GM19238 (cell line): ENCODE measurements around the gene TCERG1L.
"Not testable (repeated sequence)": the region's sequence is repeated elsewhere in the genome, so short reads cannot be mapped to it uniquely, and the experiment has no call there.

Experiments
- DNase-seq: peaks from one replicate; pipeline ENCODE4 v3.0.0; 2011; ENCODE audit warnings: low spot score; ENCODE audit not compliant: insufficient read length

TCERG1L gene

DNA sequence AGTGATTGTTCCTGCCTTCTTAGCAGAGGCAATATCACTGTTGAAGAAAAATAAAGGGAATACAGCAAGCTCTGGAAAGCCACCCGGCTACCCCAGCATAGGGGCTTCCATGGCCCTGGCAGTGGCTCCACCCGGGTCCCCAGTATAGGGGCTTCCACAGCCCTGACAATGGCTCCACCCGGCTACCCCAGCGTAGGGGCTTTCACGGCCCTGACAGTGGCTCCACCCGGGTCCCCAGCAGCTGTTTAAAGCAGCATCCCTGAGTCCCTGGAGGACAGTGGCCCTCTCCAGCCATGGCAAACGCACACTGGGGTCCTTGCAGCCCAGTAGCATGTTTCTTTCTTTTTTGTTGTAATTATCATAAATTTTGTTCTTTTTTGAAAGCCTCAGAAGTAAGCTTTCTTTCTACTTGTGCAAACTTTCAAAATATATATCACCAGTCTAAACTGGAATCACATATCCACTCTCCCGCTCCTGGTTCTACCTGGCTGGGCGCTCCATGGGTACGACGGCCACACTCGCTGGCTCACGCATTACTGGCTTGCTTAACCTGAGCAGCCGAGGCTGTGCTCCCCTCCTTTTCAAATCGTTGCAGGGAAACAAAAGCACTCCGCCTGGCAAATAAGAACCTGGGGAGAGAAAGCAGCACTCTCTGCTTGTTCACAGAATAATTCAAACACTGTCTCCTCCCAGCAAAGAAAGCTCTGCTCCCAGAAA, 62.1 kb downstream of the TCERG1L start:
- DNase-seq, result no peak

DNA sequence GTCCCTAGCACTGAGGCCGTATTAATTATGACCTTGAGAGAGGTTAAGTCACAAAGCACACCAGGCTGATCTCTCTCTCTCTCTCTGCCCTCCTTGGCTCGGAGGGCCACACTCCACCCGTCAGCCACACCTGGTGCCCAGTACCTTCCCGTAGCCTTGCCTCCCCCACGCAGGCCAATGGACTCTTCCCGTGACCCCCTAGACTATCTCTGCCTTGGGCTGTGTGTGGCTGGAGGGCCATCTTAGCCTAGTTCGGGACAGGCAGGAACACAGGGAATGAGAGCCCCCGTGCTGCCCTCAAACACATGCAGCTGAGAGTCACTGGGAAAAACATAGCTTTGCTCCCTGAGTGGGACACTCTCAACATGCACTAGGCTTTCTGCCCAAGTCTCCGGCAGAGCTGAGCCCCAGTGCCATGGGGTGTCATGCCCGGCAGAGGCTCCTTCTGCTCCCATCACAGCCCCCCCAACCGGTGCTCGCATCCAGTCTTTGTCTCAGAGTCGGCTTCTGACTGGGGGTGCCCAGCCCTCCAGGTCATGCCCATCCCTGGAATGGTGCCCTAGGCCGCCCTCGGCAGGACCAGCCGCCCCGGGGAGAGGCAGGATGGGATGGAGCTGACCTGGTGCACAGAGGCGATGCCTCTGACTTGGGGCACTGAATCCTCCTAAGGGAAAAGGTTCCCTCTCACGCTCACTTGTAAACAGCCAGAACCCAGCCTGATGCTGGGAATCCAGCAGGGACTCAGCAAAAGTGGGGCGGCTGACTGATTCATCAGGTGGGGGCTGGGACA, 63.0 kb downstream of the TCERG1L start:
- no peak for DNase-seq

DNA sequence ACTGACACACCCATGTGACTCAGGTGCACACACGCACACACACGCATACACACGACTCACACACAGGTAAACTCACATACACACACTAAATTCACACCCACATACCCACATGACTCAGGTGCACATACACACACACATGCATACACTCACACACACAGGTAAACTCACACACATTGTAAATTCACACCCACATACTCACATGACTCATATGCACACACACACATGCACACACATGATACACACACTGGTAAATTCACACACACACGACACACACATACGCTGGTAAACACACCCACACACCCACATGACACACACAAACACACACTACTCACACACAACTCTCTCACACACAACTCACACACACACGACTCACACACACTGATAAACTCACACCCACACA, 63.6 kb downstream of the TCERG1L start:
- DNase-seq, result no peak

DNA sequence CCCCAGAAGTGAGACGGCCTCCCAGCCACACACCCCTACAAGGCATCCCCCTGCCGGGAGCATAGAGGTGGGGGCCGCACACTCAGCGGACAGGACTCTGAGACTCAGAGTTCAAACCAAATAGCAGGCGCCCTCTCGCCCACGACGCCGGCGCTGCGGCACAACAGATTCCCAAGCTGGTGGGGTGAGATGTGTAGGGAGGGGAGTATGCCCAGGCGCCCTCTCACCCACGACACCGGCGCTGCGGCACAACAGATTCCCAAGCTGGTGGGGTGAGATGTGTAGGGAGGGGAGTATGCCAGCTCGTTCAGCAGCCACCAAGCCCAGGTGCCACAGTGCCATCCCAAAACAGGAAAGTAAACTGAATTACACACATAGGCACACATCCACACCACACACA, 64.7 kb downstream of the TCERG1L start:
- no peak for DNase-seq

DNA sequence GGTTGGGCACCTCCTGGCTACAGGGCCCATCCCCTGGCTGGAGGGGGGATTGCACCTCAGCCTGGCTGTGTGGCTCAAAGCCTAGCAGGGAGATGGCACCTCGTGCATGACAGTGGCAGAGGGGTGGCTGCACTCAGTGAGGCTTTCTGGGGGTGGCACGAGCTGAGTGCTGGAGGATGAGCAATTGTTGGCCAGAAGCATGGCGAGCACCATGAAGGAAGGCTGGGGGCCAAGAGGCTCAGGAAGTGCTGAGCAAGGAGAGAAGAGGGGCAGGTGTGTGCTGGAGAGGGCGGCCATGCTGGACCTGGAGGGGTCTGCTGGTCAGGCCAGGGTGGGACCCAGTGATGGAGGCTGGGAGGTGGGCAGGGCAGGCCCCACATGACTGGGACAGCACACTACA, 65.4 kb downstream of the TCERG1L start:
- DNase-seq, result no peak

DNA sequence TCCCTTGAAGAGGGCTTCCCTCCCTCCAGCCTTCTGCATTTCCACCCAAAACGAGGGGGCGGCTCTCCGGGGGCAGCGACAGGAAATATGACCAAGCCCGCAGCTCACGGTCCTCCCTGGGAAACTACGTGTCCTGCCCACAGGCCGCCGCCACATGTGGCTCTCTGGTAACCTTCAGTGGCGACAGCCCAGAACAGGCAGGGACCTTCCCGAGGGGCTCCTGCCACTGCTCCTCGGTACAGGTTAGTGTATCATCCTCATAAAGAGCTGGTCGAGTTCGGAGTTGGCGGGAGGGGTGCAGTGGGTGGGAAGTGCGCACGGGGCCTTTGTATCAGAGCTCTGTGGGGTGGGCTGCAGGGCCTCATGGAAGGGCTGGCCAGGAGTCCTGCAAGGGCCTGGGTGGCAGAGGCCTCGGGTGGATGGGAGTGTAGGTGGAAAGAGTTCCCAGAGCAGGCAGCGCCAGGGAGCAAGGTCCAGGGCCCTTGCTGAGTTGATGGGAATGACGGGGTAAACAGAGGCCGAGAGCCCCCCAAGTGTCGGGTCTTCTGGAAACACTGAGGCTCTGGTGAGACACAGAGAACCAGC, 66.0 kb downstream of the TCERG1L start:
- DNase-seq, result no peak

DNA sequence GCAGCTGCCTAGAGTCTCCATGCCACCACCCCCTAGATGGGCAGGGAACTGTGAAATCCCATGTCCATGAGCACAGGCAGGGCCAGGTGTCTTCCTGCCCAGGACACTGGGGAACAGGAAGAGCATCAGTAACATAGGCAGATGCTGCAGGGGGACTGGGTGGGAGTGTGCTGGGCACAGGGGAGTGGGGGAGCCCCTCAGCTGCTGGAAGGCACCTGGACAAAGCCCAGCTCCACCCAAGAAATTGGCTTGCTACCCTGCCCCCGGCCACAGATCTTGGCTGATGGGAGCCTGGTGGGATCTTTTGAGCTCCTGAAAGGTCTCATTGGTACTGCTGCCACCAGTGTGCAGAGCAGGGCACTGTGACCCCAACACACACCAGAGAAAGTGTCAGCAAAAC, 66.7 kb downstream of the TCERG1L start:
- DNase-seq, result no peak

DNA sequence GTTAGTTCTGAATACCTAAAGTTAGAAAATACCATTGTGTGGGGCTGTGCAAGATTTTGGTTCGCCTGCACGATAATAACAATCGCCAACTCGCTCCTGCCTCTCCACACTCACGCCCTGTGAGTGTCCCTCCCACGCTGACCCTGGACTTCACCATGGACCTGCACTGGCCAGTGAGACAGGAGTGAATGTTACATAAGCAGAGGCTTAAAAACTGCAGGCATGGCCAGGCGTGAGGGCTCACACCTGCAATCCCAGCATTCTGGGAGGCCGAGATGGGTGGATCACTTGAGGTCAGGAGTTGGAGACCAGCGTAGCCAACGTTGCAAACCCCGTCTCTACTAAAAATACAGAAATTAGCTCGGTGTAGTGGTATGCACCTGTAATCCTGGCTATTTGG, 68.4 kb downstream of the TCERG1L start:
- DNase-seq, result no peak

DNA sequence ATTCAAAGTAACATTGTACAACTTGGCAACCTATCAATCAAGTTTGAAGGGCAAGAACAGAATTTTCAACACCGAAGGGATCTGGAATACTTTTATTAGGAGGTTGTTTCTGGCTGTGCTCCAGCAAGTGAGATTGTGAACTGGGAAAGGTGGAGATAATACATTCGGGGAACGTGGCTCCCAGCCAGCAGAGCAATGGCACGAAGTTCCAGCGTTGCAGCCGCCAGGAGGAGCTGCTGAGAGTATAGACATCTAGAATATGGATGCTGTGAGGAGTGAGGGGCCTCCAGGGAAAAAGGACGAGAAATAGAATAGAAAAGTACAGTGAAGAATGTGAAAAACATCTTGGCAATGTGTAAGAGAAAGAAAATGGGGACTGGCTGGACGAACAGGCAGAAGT, 69.5 kb downstream of the TCERG1L start:
- no peak for DNase-seq

DNA sequence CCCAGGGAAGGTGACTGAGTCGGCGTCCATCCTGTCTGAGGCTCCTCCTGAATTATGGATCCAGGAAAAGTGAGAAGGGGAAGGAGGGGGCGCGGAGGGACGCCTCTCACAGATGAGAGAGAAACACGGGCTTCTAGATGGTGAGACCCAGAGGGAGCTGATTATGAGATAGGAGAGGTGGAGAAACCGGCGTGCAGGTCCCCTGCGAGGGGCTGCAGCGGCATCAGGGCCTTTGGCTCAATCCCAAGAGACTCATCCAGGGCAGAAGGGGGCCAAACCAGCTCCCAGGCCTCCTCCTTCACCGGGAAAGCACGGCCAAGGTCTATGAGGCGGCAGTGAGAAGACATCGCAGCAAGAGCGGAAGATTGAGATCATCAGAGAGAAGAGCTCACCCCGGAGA, 70.8 kb downstream of the TCERG1L start:
- no peak for DNase-seq

DNA sequence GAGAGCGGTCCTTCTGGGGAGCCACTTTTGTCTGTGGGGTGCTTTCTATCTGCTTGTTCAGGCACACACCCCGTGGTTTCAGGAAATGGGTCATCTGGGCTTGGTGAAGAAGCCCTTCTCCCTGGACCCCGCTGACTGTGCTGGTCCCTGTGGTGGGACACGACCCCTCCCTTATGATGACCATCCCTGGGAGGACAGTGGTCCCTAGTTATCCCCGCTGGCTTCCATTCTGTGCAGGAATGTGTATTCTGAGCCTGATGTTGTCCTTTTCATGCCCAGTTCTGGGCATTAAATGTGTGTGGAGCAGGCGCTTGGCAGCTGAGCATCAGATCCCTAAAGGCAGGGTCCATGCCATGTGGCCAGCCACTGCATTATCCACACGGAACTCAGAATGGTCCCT, 71.6 kb downstream of the TCERG1L start:
- no peak for DNase-seq

DNA sequence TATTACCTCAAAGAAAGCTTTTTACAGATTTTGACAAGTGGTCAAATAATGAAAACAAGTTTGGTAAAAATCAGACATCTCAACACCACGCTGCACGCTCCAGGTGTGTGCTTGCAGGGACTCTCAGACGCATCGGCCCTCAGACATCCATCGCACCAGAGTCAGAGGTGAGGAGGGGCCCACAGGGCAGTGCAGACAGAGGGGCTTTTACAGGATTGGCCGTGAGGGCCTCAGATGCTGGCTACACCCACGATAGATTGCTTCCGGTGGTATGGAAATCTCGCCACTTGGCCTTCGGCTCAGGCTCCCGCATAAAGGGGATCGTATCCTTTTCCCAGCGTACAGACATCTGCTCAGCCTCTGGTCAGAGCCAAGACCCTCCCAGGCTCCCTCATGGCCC, 72.1 kb downstream of the TCERG1L start:
- DNase-seq, result no peak

DNA sequence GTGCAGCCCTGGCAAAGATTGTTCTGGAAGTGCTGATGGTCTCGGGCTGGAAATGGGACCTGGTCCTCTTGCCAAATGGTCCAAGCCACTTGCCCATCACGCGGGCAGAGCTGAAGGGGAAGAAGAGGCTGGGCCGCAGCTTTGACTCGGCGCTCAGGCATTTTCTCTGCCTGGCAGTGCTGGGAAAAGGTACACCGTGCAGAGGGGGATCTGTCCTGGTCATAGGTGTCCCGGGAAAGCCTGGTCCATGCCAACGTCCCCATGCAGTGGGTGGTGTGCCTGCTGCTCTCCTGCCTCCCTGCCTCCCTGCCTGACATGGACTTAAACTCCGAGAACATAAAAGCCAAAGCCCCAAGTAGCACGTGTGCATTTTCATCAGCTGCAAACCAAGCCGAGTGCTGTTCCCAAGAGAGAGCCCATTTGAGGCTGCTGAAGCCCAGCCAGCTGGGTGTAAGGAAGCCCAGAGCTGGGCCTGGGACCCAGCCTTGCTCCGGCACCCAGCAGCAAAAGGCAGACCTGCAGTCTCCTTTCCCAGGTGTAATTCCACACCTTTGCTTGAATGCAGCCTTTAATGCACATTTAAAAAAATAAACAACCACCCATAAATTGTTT, 72.7 kb downstream of the TCERG1L start:
- no peak for DNase-seq

DNA sequence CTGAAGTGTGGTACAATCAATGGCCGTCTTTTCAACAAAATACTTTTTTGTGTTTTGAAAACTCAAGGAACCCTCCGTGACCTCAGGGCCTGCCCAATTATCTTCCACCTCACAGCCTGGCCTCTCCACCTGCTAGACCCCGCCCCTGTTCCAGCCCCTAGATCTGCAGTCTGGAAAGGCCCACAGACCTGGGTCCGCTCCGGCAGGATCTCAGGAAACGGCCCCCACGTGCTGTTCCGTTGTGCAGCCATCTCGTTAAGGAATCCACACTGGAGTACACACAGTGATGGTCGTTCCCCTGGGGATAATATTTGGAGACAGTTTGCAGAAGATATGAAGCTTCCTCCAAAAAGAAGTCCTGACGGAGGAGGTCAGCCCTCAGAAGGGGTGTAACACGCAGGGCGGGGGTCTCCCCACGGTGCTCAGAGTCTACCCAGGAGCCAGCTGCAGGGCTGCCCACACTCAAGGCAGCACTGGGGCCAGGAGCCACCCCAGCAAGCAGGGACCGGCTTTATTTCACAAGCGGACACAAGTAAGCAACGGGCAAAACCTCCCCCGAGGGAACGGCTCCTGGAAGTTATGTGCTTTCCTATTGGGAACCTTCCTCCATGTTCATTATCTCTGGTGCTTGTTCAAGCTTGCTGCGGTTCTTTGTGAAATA, 73.4 kb downstream of the TCERG1L start:
- no peak for DNase-seq

DNA sequence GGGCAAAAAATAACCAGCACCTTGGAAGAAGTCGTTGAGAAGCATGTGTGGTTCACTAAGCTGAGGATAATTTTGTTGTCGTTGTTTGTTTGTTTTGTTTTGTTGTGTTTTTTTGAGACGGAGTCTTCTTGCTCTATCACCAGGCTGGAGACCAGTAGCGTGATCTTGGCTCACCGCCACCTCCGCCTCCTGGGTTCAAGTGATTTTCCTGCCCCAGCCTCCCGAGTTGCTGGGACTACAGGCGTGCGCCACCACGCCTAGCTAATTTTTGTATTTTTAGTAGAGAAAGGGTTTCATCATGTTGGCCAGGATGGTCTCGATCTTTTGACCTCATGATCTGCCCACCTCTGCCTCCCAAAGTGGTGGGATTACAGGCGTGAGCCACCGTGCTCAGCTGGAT, 76.9 kb downstream of the TCERG1L start:
- DNase-seq, result not testable (repeated sequence)

DNA sequence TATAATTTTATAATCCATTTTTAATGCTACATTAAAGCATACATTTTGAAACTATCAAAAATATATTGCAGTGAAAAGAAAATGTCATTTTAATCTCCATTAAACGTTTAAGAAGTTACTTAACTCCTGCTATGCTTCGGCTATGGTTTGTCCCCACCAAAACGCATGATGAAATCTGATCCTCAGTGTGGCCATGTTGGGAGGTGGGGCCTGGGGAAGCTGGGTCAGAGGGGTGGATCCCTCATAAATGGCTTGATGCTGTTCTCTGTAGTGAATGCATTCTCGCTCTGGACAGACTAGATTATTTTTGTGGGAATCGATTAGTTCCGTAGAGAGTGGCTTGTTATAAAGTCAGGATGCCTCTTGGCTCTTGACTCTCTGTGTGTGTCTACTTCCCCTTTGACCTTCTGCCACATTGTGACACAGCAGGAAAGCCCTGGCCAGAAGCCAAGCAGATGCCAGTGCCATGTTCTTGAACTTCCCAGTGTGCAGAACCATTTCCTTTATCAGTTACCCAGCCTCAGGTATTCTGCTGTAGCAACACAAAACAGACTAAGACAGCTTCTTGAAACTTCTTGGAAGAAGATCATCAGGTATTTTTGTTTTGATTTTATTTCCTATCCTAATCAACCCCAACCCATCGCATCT, 77.8 kb downstream of the TCERG1L start:
- DNase-seq, result no peak

DNA sequence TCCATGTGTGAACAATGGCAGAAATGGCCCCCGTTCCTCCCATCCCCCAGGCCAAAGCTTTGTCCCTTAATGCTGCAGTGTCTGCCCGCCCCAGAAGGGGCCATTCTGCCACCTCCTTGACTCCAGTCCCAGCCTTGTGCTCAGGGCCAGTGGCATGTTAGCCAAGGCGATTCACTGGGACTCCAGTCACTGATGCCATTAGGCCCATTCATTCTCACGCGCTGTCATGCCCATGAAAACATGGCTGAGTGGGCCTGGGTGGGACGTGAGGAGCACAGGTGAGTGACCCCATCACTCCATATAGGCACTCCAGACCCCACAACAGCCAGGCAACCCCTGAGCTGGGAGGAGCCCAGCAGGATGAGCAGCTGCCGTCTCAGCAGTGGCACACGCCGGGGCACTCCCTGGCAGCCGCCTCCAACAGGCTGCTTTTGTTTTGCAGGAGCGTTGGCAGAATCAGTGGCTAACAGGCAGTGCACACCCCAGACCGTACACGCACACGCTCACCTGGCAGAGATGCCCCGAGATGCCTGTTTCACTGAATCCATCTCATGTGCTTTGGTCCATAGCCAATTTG, 79.5 kb downstream of the TCERG1L start:
- no peak for DNase-seq

DNA sequence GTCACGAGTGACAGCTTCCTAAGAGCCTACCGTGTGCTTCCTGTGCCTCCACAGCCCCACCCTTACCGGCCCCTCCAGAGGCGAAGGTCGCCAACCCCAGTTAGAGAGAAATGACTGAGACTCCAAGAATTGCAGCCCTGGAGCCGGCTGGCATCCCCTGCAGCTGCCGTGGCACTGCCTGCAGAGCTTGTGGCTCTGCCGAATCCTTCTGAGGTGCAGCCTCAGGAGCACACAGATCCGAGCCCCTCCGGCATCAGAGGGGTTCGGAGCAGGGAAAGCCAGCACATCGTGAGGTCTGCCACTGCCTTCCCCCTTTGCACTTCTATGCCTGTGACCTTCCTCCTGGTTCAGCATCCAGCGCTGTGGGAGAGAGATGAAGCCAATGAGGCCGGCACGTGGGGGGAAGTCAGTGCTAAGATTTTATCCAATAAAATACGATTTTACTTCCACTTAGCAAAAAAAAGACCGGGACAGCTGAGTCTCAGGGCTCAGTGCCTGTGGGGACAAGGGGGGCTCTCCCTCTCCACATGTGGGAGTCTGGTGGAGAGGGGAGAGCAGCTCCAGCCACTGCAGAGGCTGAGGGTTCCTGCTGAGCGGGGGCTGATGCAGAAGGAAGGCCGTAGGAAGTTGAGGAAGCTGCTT, 80.1 kb downstream of the TCERG1L start:
- DNase-seq, result no peak

DNA sequence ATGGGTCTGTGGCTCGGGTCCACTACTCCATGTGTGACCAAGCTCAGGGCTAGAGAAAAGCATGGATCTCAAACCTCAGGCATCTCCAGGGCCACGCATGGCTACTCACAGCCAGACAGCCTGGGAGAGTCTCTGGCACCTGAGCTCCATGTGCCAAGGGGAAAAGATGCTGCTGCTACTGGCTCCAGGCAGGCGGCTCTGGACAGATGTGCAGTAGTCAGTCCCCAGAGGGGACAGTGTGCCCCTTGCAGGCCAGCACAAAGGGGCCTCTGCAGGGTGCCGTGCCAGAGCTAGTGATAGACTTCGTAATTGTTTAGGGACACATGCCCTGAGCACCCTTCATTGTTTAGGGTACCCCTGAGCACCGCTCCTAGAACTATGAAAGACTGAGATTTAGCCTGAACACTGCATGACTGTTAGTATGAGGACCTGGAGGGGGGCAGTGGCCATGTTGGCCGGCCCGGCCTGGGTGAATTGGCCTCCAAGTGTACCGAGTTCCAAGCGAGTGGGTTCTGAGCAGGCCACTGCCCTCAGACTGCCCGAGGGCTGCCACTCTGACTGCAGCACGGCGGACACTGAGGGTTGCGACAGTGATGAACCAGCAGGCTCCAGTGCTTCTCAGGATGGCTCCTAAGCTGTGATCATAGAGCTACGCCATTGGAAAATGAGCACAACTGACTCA, 80.7 kb downstream of the TCERG1L start:
- DNase-seq, result no peak

DNA sequence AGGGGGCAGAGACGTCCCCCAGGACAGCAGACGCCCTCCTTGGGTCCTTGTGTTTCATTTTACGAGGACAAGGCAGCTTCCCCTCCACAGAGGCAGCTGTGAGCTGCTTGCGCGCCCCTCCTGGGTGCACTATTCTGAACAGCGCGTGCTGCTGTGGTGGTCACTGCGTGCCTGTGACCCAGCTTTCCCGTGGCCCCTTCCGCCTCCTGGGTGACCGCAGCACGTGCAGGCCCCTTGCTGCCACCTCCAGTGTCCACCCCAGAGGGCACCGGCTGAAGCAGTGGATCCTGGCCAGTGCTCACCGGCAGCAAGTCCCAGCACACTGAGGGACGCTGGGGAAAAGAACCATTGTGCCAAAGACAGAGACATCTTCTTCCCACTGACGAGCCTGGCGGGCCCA, 81.4 kb downstream of the TCERG1L start:
- no peak for DNase-seq
